ENCODE data around the gene FAM20C.

FAM20C gene

DNA sequence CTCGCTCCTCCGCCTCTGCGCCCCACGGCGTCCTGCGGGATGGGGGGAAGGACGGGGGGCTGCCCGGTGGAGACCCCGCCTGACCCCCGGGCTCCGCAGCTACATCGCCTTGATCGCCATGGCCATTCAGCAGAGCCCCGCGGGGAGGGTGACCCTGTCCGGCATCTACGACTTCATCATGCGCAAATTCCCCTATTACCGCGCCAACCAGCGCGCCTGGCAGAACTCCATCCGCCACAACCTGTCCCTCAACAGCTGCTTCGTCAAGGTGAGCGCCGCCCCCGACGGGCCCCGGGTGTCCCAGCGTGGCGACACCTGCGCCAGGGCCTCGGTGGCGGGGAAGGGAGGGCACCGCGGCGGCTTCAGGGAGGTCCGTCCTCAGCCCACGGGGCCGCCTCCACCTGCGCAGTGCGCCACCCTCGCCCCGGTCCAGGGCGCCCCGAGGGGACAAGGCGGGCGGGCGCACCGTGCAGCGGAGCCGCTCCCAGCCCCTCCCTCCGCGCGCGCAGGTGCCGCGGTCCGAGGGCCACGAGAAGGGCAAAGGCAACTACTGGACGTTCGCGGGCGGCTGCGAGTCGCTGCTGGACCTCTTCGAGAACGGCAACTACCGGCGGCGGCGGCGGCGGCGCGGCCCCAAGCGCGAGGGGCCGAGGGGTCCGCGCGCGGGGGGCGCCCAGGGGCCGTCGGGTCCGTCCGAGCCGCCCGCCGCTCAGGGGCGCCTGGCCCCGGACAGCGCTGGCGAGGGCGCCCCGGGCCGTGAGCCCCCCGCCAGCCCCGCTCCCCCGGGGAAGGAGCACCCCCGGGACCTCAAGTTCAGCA, 98.4 kb downstream of the FAM20C start:
- H3K4me3 ChIP-seq (ENCODE audit: low read depth, low read length), result no peak overlapping the region
- DNase-seq (ENCODE audit: low read depth), result no peak

GRCh38 chr7:291373-292092, 99.2 kb downstream of the FAM20C start:
- no peak for DNase-seq (ENCODE audit: low read depth)
- no peak for TF ChIP-seq CTCF (IDR thresholded peaks at IDR 0.05; ENCODE audit: control insufficient read depth, extremely low read depth, insufficient read depth)
- H3K4me3 ChIP-seq (ENCODE audit: low read depth, low read length), result no peak overlapping the region

More for the DNA sequence above, 98.4 kb downstream of the FAM20C start:
- TF ChIP-seq CTCF (IDR thresholded peaks at IDR 0.05; ENCODE audit: control insufficient read depth, extremely low read depth, insufficient read depth), result no peak

DNA sequence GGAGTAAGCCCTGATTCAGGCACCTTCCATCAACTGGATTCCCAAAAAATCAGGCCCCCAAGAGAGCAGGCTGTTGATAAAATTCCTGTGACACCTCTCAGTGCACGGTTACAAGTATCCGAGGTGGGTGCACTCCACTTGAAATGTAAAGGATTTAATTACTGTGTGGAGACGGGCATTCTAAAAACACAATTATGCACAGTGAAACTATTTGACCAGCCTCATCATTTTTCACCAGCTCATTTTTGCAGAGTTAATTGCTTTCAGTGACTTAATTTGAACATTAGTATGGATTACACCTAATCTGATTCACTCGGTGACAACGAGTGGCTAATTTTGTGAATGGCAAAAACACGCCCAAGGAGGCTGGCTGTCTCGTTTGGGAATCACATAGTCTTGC, 99.9 kb downstream of the FAM20C start:
- no peak for TF ChIP-seq CTCF (IDR thresholded peaks at IDR 0.05; ENCODE audit: control insufficient read depth, extremely low read depth, insufficient read depth)

DNA sequence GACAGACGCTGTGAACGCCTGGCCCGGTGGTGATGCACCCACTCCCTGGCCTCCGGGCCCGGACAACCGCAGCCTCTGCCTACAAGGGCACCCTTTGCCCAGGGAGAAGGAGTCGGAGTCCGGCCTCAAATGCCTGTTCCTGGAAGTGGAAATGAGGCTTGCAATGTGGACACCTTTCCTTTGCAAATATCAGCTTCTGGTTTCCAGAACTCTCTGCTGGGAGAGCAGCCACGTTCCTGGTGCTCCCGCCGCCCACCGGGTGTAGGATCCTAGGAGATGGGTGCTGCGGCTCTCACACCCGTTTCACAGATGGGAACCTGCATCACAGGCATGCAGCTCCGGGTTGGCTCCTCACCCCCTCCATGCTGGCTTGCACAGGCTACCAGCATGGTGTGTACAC, 100.5 kb downstream of the FAM20C start:
- H3K4me3 ChIP-seq (ENCODE audit: low read depth, low read length), result no peak overlapping the region
- no peak for TF ChIP-seq CTCF (IDR thresholded peaks at IDR 0.05; ENCODE audit: control insufficient read depth, extremely low read depth, insufficient read depth)
- no peak for DNase-seq (ENCODE audit: low read depth)

More for the DNA sequence above, 99.9 kb downstream of the FAM20C start:
- DNase-seq (ENCODE audit: low read depth), result no peak
- no peak overlapping the region for H3K4me3 ChIP-seq (ENCODE audit: low read depth, low read length)

DNA sequence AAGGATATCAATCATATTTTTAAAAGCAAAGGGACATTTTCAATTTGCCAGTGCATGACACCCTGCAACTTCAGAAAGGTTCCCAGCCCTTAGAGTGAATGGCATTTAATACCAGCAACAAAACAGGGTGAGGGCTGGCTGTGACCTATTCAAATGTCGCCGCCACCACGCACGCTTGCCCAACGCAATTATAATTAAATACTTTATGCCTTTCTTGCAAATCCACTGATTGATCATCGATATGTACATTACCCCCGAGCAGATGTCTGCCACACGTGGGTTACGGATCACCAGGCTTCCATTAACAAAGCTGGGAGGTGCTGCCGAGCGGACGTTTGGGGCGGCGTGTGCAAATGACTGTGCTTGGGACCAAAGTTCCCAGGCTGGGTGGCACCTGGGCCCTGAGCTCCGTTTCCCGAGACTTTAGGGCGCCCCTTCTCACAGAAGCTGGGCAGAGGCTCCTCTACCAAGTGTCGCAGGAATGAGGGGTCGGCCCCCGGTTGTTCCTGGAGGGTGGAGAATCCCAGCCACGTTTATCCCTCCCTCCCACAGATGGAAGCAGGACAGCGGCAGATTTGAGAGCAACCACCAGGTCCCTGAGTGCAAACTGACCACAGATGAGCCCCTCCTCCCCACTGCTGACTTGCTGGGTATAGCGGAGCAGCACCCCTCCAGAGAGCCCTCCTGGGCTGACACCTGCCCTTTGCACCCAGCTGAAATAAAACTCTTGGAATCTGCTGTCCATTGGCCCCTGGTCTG, 101.5 kb downstream of the FAM20C start:
- DNase-seq (ENCODE audit: low read depth), result no peak
- TF ChIP-seq CTCF (IDR thresholded peaks at IDR 0.05; ENCODE audit: control insufficient read depth, extremely low read depth, insufficient read depth), result no peak
- H3K4me3 ChIP-seq (ENCODE audit: low read depth, low read length), result no peak overlapping the region

DNA sequence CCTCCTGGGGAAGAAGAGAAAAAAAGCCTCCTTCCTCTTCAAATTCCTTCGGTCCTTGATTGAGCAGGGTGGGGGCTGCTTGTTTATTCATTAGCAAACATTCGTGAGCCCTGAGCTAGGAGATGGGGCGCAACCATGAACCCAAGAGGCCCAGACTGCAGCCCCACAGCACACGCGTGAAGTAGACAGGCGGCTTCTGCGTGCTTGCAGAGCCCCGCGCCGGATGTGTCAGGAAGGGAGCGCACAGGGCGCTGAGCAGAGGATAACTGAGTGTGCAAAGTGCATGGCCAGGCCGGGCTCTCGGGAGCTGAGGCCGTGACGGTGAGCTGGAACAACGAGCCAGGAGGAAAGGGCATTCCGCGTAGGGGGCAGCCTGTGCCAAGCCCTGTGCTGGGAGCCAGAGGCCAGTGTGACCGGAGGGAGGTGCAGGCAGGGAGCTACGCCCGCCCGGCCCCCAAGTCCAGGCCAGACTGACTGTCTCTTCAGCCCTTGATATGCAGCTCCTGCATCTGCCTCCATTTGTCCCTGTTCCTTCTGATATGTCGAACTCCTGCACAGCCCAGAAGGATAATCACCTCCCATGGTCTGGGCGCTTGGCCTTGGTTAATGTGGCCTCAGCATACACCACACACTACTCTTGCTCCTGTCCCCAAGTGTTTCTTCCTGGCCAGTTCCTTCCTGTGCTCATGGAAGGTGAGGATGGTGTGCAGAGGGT, 102.2 kb downstream of the FAM20C start:
- no peak for DNase-seq (ENCODE audit: low read depth)
- no peak overlapping the region for H3K4me3 ChIP-seq (ENCODE audit: low read depth, low read length)
- no peak for TF ChIP-seq CTCF (IDR thresholded peaks at IDR 0.05; ENCODE audit: control insufficient read depth, extremely low read depth, insufficient read depth)

All from LNCaP clone FGC (cell line).